GM23338 (cell line): ENCODE measurements around the gene CPD. TPM values are rescaled to one million over a fixed set of nuclear protein-coding genes. Genes with fewer than 3 reads are reported as not detected.
"Not testable (repeated sequence)": the region's sequence is repeated elsewhere in the genome, so short reads cannot be mapped to it uniquely, and the experiment has no call there.

Source experiments
- ATAC-seq: fragments of 200-7000 bp; cut with Tn5 transposase; 3 replicates; pipeline ENCODE4 v1.9.1; 2020
- DNase-seq: peaks from one replicate; pipeline ENCODE4 v3.0.0-alpha.2; 2015; ENCODE audit warnings: low spot score
- H2AFZ ChIP-seq: fragments of 200-600 bp; sonication (generic); 2 replicates; pipeline ENCODE4 v1.8.0; 2016; ENCODE audit warnings: antibody characterized with exemption, mild to moderate bottlenecking, moderate library complexity
- H3F3A ChIP-seq: fragments of 200-600 bp; sonication (generic); replicated peaks from 2 replicates; pipeline ENCODE4 v1.8.0; 2017; ENCODE audit warnings: antibody characterized with exemption, mixed run types, low read depth
- H3K27ac ChIP-seq: fragments of 200-600 bp; sonication (generic); 2 replicates; pipeline ENCODE4 v1.6.1; 2016; ENCODE audit warnings: low read depth
- H3K27me3 ChIP-seq: fragments of 200-600 bp; sonication (generic); 2 replicates; pipeline ENCODE4 v1.8.0; 2016; ENCODE audit warnings: mild to moderate bottlenecking, mixed run types, moderate library complexity; ENCODE audit not compliant: insufficient read depth
- H3K36me3 ChIP-seq: fragments of 200-600 bp; sonication (generic); 2 replicates; pipeline ENCODE4 v1.8.0; 2016; ENCODE audit warnings: mild to moderate bottlenecking; ENCODE audit not compliant: insufficient read depth
- H3K4me1 ChIP-seq: fragments of 200-600 bp; sonication (generic); 2 replicates; pipeline ENCODE4 v1.8.0; 2016; ENCODE audit warnings: mild to moderate bottlenecking, moderate library complexity; ENCODE audit not compliant: insufficient read depth
- H3K4me2 ChIP-seq: fragments of 200-600 bp; sonication (generic); 2 replicates; pipeline ENCODE4 v1.7.1; 2017; ENCODE audit warnings: mixed run types
- H3K4me3 ChIP-seq: fragments of 200-600 bp; sonication (generic); 2 replicates; pipeline ENCODE4 v1.6.1; 2016; ENCODE audit warnings: mixed run types
- H3K79me2 ChIP-seq: fragments of 200-600 bp; sonication (generic); replicated peaks from 2 replicates; pipeline ENCODE4 v1.8.0; 2017; ENCODE audit warnings: mild to moderate bottlenecking; ENCODE audit not compliant: insufficient read depth
- H3K9me2 ChIP-seq: fragments of 200-600 bp; sonication (generic); 2 replicates; pipeline ENCODE4 v1.8.0; 2017; ENCODE audit not compliant: insufficient read depth
- H4K20me1 ChIP-seq: fragments of 200-600 bp; sonication (generic); replicated peaks from 2 replicates; pipeline ENCODE4 v1.8.0; 2017; ENCODE audit warnings: mild to moderate bottlenecking; ENCODE audit not compliant: insufficient read depth
- H3K27ac Mint-ChIP-seq: 2 replicates; pipeline ENCODE4 v1.8.0; 2020; ENCODE audit warnings: inconsistent platforms, mild to moderate bottlenecking, moderate library complexity, mixed read lengths
- H3K27me3 Mint-ChIP-seq: 3 replicates; pipeline ENCODE4 v1.8.0; 2022; ENCODE audit warnings: low read depth, mild to moderate bottlenecking, moderate library complexity, mixed read lengths, inconsistent platforms; ENCODE audit not compliant: insufficient read depth, poor library complexity
- H3K36me3 Mint-ChIP-seq: 3 replicates; pipeline ENCODE4 v1.8.0; 2021; ENCODE audit warnings: low read depth, mild to moderate bottlenecking, inconsistent platforms, moderate library complexity, mixed read lengths
- H3K4me1 Mint-ChIP-seq: 3 replicates; pipeline ENCODE4 v1.8.0; 2020; ENCODE audit warnings: mild to moderate bottlenecking, inconsistent platforms, mixed read lengths
- H3K4me3 Mint-ChIP-seq: 3 replicates; pipeline ENCODE4 v1.8.0; 2021; ENCODE audit warnings: moderate library complexity, mild to moderate bottlenecking, inconsistent platforms, mixed read lengths
- H3K9me3 Mint-ChIP-seq: 3 replicates; pipeline ENCODE4 v1.8.0; 2020; ENCODE audit warnings: moderate library complexity, mild to moderate bottlenecking, inconsistent platforms, mixed read lengths
- CREB1 ChIP-seq: fragments of 250-450 bp; sonication (Bioruptor Pico); IDR thresholded peaks from 2 replicates; pipeline ENCODE4 v1.5.0; 2020; ENCODE audit warnings: low read depth, mild to moderate bottlenecking, moderate library complexity
- EZH2 ChIP-seq: fragments of 200-600 bp; sonication (generic); IDR thresholded peaks from one replicate; pipeline ENCODE4 v1.8.0; 2017; ENCODE audit warnings: antibody characterized with exemption, mild to moderate bottlenecking, low read depth; ENCODE audit not compliant: unreplicated experiment
- EZH2phosphoT487 ChIP-seq: fragments of 200-600 bp; sonication (generic); IDR thresholded peaks from one replicate; pipeline ENCODE4 v1.8.1; 2018; ENCODE audit warnings: antibody characterized with exemption; ENCODE audit not compliant: unreplicated experiment
- NANOG ChIP-seq: IDR thresholded peaks from 2 replicates; pipeline ENCODE4 v1.6.1; 2016; ENCODE audit warnings: antibody characterized with exemption, borderline replicate concordance
- POLR2AphosphoS5 ChIP-seq: IDR thresholded peaks from 2 replicates; pipeline ENCODE4 v1.6.1; 2016; ENCODE audit warnings: antibody characterized with exemption, low read depth
- REST ChIP-seq: IDR thresholded peaks from one replicate; pipeline ENCODE4 v1.6.1; 2018; ENCODE audit warnings: antibody characterized with exemption; ENCODE audit not compliant: unreplicated experiment
- ZNF331 ChIP-seq: fragments of 250-450 bp; sonication (Bioruptor Pico); IDR thresholded peaks from 2 replicates; pipeline ENCODE4 v1.5.0; 2020; ENCODE audit warnings: low read depth, mild to moderate bottlenecking, moderate library complexity
- polyA plus RNA-seq: library from polyadenylated mRNA; unstranded; fragments of >200 nt; fragmentation: Nextera tagmentation; extraction: Ambion mirVana; gene quantifications from 2 replicates; pipeline ENCODE4 v1.2.1, GENCODE V29; 2016
- total RNA-seq: library from RNA; depleted of rRNA; stranded (reverse); fragments of >200 nt; shearing (Covaris generic); gene quantifications from 2 replicates; pipeline ENCODE4 v1.2.3, GENCODE V29; 2014
- TF ChIP-seq, protein P1 (sequence below), 2 experiments: fragments of 200-600 bp in 1 of 2; sonication (generic) in 1 of 2; conservative IDR thresholded peaks; 2 replicates each; pipeline versions ENCODE4 v1.5.1 to v1.6.1; 2016 to 2017; ENCODE audit warnings: antibody characterized with exemption in 2 of 2, low read depth in 2 of 2, mild to moderate bottlenecking in 2 of 2, moderate library complexity in 1 of 2
- TF ChIP-seq, protein P2 (sequence below): IDR thresholded peaks from 2 replicates; pipeline ENCODE4 v1.6.1; 2016; ENCODE audit warnings: antibody characterized with exemption

CPD gene
- total and polyA plus RNA-seq, 2 experiments from 2014 or later = 6.2 to 57.8 TPM

DNA sequence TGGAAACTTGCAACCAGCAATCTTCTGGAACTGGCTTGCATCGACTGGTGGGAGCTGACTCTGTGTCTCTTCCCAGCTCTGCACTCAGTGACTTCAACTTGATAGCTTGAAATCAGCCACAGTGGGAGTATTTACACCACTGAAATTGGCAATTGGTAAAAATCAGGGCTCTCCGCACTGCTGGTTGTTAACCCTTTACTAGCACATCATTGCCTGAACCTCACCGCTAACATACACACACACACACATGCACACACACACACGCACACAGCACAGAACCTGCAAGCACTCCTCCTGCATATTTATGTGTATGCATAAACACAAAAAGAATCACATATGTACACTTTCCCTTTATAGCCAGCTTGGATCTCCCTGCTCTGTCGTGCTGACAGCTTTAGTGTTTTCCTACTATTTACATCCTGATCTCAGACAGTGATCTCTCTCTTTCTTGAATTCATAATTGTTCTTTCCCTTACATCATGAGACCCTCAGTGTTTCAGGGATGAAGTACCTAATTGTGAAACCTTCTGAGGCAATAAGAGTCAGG, 37.0 kb upstream of the CPD start:
- H3K27ac ChIP-seq = no peak overlapping the region

GRCh38 chr17:30343244-30343643, 35.5 kb upstream of the CPD start:
- not testable (repeated sequence) for H3F3A ChIP-seq, H3K4me1 ChIP-seq, H2AFZ ChIP-seq, H3K36me3 Mint-ChIP-seq, H3K27ac Mint-ChIP-seq, H3K36me3 ChIP-seq, H3K4me2 ChIP-seq, H4K20me1 ChIP-seq, H3K9me3 Mint-ChIP-seq, H3K27ac ChIP-seq, H3K27me3 Mint-ChIP-seq, ATAC-seq, H3K4me3 Mint-ChIP-seq, H3K27me3 ChIP-seq, DNase-seq, H3K79me2 ChIP-seq, H3K9me2 ChIP-seq, H3K4me3 ChIP-seq
- peaks cover 13% of the 10 kb centered on the region for H3K4me1 Mint-ChIP-seq

More for the DNA sequence above, 37.0 kb upstream of the CPD start:
- Histone ChIP-seq H3K9me2 (no peaks in the 10 kb centered on the region), H3K36me3 (no peaks in the 10 kb centered on the region), H4K20me1 (0 out of 2 replicates have a peak, but pooled peaks cover 3% of the 10 kb centered on the region), H3K27me3 (no peaks in the 10 kb centered on the region), H3K4me3 (no peak overlapping the region), H3K79me2 (no peaks in the 10 kb centered on the region), H3F3A (no peaks in the 10 kb centered on the region), H3K4me1 (no peaks in the 10 kb centered on the region), H2AFZ (no peak overlapping the region), H3K4me2 (no peak overlapping the region)
- Mint-ChIP-seq H3K4me3 (no peak overlapping the region), H3K27me3 (peaks cover 8% of the 10 kb centered on the region), H3K9me3 (no peaks in the 10 kb centered on the region; the same call in 2 of the 3 replicates), H3K4me1 (peaks cover 13% of the 10 kb centered on the region), H3K36me3 (no peaks in the 10 kb centered on the region), H3K27ac (no peak overlapping the region)
- DNase-seq (no peak), ATAC-seq (no peak)
- TF ChIP-seq, protein P1, sequence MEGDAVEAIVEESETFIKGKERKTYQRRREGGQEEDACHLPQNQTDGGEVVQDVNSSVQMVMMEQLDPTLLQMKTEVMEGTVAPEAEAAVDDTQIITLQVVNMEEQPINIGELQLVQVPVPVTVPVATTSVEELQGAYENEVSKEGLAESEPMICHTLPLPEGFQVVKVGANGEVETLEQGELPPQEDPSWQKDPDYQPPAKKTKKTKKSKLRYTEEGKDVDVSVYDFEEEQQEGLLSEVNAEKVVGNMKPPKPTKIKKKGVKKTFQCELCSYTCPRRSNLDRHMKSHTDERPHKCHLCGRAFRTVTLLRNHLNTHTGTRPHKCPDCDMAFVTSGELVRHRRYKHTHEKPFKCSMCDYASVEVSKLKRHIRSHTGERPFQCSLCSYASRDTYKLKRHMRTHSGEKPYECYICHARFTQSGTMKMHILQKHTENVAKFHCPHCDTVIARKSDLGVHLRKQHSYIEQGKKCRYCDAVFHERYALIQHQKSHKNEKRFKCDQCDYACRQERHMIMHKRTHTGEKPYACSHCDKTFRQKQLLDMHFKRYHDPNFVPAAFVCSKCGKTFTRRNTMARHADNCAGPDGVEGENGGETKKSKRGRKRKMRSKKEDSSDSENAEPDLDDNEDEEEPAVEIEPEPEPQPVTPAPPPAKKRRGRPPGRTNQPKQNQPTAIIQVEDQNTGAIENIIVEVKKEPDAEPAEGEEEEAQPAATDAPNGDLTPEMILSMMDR (conservative IDR thresholded peaks at IDR 0.05; ENCODE audit: low read depth in 2 of 2) = no peak
- TF ChIP-seq CREB1 (CRISPR knock-in tag) (no peak), EZH2phosphoT487 (no peak), NANOG (no peak), EZH2 (no peak), ZNF331 (CRISPR knock-in tag) (no peak), POLR2AphosphoS5 (no peak), REST (no peak)
- TF ChIP-seq, protein P2, sequence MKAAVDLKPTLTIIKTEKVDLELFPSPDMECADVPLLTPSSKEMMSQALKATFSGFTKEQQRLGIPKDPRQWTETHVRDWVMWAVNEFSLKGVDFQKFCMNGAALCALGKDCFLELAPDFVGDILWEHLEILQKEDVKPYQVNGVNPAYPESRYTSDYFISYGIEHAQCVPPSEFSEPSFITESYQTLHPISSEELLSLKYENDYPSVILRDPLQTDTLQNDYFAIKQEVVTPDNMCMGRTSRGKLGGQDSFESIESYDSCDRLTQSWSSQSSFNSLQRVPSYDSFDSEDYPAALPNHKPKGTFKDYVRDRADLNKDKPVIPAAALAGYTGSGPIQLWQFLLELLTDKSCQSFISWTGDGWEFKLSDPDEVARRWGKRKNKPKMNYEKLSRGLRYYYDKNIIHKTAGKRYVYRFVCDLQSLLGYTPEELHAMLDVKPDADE = no peak
